Caco-2 (cell line): ENCODE measurements around the gene RNF123. TPM values are rescaled to one million over a fixed set of nuclear protein-coding genes. Genes with fewer than 3 reads are reported as not detected.

Experiments
- BruUV-seq: library from RNA; stranded (reverse); fragments of 400-500 nt; replicated peaks from 2 replicates; lab custom pipeline; 2021; lab: Mats Ljungman, UMichigan
- CTCF ChIA-PET: fragments of 300-600 bp; sonication (Branson Sonifier 250); formaldehyde crosslinking; loops from one replicate; lab custom pipeline; 2022; ENCODE audit warnings: antibody characterized with exemption; lab: Charles Lee
- POLR2A ChIA-PET: fragments of 300-600 bp; sonication (Branson Sonifier 250); formaldehyde crosslinking; loops from one replicate; lab custom pipeline; 2022; ENCODE audit warnings: antibody characterized with exemption; lab: Charles Lee
- DNase-seq, 2 experiments: peaks; one replicate each; pipeline versions ENCODE4 v3.0.0 to v3.0.0-alpha.2; 2020 to 2022
- H3K27me3 ChIP-seq: replicated peaks from 2 replicates; pipeline ENCODE4 v1.6.0; 2011; ENCODE audit warnings: low read length; ENCODE audit not compliant: control insufficient read depth, insufficient read depth
- H3K36me3 ChIP-seq: 2 replicates; pipeline ENCODE4 v1.5.1; 2011; ENCODE audit warnings: low read length; ENCODE audit not compliant: control insufficient read depth, insufficient read depth
- H3K4me1 ChIP-seq: fragments of 250-450 bp; sonication (Bioruptor Pico); 2 replicates; pipeline ENCODE4 v1.5.1; 2020; ENCODE audit warnings: mild to moderate bottlenecking
- H3K4me3 ChIP-seq: 2 replicates; pipeline ENCODE4 v1.5.1; 2011; ENCODE audit warnings: low read depth, mild to moderate bottlenecking, control low read depth, low read length
- H3K9me3 ChIP-seq: fragments of 250-450 bp; sonication (Bioruptor Pico); 2 replicates; pipeline ENCODE4 v1.5.1; 2020; ENCODE audit warnings: mild to moderate bottlenecking, moderate library complexity
- H3K27ac Mint-ChIP-seq: one replicate; pipeline ENCODE4 v1.8.0; 2022; ENCODE audit warnings: mixed read lengths; ENCODE audit not compliant: unreplicated experiment
- H3K27me3 Mint-ChIP-seq: one replicate; pipeline ENCODE4 v1.8.0; 2022; ENCODE audit warnings: mixed read lengths; ENCODE audit not compliant: insufficient read depth, unreplicated experiment
- H3K36me3 Mint-ChIP-seq: one replicate; pipeline ENCODE4 v1.8.0; 2022; ENCODE audit warnings: mild to moderate bottlenecking, mixed read lengths; ENCODE audit not compliant: insufficient read depth, unreplicated experiment
- H3K4me1 Mint-ChIP-seq: one replicate; pipeline ENCODE4 v1.8.0; 2022; ENCODE audit warnings: low read depth, mixed read lengths; ENCODE audit not compliant: unreplicated experiment
- H3K4me3 Mint-ChIP-seq: one replicate; pipeline ENCODE4 v1.8.0; 2022; ENCODE audit warnings: mild to moderate bottlenecking, moderate library complexity, mixed read lengths; ENCODE audit not compliant: unreplicated experiment
- H3K9me3 Mint-ChIP-seq: one replicate; pipeline ENCODE4 v1.8.0; 2022; ENCODE audit warnings: mixed read lengths; ENCODE audit not compliant: unreplicated experiment
- intact Hi-C: fragments of 100-400 bp; cut with micrococcal nuclease; formaldehyde crosslinking; loops from one replicate; pipeline ENCODE4 v1.10.0; 2022; ENCODE audit not compliant: unreplicated experiment
- total RNA-seq: library from RNA; stranded (reverse); gene quantifications from 2 replicates; pipeline ENCODE4 v1.2.3, GENCODE V29; 2022
- TF ChIP-seq, protein P1 (sequence below), 2 experiments: fragments of 200-600 bp in 1 of 2; IDR thresholded peaks; 1 replicate in 1 of 2; 2 replicates in 1 of 2; pipeline versions ENCODE4 v1.5.1 to v1.8.0; 2011 to 2022; ENCODE audit warnings: antibody characterized with exemption in 1 of 2, control low read depth in 1 of 2, inconsistent platforms in 1 of 2, low read depth in 1 of 2, low read length in 1 of 2, mild to moderate bottlenecking in 1 of 2, moderate library complexity in 1 of 2; ENCODE audit not compliant: insufficient read depth in 1 of 2, severe bottlenecking in 1 of 2, unreplicated experiment in 1 of 2

Gene RNF123
- total RNA-seq, 1 experiment from 2014 or later = 45.2 TPM

DNA sequence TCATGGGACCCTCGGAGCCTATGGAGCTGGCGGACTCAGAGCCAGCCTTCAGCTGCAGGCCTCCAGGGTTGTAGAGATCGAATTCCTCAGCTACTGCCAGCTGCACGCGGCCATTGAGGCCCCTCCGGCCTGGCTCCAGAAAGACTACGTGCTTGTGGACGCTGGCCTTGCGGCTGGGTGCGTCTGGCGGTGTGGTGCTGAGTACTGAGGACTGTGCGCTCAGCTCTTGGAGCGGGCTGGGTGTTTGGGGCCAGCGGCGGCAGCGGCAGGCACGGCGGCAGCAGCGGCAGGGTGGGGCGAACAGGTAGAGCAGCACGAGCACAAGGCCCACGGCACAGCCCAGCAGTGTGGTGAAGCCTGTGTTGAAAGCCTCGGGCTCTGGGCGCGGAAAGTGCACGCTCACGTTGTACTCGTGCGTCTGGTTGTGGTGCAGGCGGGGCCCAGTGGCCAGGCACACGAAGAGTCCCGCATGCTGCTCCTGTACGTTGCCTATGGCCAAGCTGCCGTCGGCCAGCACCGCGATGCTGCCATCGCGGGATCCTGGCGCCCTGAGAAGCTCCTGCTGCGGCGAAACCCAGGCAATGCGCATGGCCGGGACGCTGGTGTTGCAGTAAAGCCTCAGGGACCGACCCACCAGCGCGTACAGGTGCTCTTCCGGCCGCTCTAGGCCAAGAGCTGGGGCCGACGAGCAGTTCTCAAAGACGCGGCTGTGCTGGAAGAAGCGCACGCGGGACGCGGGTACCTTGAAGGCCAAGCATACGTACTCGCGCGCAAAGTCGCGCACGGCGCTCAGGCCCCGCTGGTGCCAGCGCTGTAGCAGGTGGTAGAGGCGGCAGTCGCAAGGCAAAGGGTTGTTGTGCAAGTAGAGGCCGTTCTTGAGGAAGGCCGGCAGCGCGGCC is 28.9 kb downstream of the RNF123 start:
- no TSS peak for BruUV-seq
- Histone ChIP-seq H3K4me3 (no peak overlapping the region), H3K4me1 (peaks cover 5% of the 10 kb centered on the region), H3K36me3 (peaks cover 1% of the 10 kb centered on the region; the same call in 1 of the 2 replicates), H3K9me3 (no peaks in the 10 kb centered on the region), H3K27me3 (no peaks in the 10 kb centered on the region)
- no peaks in the 10 kb centered on the region for H3K27me3 Mint-ChIP-seq
- peak overlapping the region; percentile 29 for H3K27ac Mint-ChIP-seq
- no peaks in the 10 kb centered on the region for H3K9me3 Mint-ChIP-seq
- intact Hi-C loops = loop anchor here (5.0 kb wide), 1 partner anchor 119 kb away; no protein-coding TSS in a partner anchor
- DNase-seq = peak in 1 of 2 experiments; percentile 35
- peak overlapping the region; percentile 77 for H3K4me3 Mint-ChIP-seq
- TF ChIP-seq, protein P1, sequence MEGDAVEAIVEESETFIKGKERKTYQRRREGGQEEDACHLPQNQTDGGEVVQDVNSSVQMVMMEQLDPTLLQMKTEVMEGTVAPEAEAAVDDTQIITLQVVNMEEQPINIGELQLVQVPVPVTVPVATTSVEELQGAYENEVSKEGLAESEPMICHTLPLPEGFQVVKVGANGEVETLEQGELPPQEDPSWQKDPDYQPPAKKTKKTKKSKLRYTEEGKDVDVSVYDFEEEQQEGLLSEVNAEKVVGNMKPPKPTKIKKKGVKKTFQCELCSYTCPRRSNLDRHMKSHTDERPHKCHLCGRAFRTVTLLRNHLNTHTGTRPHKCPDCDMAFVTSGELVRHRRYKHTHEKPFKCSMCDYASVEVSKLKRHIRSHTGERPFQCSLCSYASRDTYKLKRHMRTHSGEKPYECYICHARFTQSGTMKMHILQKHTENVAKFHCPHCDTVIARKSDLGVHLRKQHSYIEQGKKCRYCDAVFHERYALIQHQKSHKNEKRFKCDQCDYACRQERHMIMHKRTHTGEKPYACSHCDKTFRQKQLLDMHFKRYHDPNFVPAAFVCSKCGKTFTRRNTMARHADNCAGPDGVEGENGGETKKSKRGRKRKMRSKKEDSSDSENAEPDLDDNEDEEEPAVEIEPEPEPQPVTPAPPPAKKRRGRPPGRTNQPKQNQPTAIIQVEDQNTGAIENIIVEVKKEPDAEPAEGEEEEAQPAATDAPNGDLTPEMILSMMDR (IDR thresholded peaks at IDR 0.05; ENCODE audit: insufficient read depth in 1 of 2, low read depth in 1 of 2, low read length in 1 of 2, severe bottlenecking in 1 of 2, unreplicated experiment in 1 of 2) = no peak
- POLR2A ChIA-PET = no interaction called here
- CTCF ChIA-PET = interaction anchor here (0.8 to 1.9 kb wide), 2 partner anchors 15 to 179 kb away, joined by 3 to 4 read pairs; no protein-coding TSS in a partner anchor
- H3K4me1 Mint-ChIP-seq = no peaks in the 10 kb centered on the region
- peaks cover 73% of the 10 kb centered on the region for H3K36me3 Mint-ChIP-seq

DNA sequence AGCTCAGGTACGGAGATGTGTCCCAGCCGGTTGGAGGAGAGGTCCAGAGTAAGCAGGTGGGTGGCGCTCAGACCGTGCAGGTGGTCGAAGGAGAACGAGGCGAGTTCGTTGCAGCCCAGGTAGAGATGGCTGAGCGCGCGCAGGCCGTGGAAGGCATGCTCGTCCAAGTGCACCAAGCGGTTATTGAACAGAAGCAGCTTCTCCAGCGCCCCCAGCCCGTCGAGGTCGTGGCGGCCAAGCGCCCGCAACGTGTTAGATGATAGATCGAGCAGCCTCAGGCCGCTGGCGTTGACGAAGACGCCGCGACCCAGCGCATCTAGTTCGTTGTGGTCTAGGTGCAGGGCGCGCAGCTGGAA is 29.5 kb downstream of the RNF123 start:
- Histone ChIP-seq H3K4me1 (peaks cover 5% of the 10 kb centered on the region), H3K36me3 (peaks cover 1% of the 10 kb centered on the region; the same call in 1 of the 2 replicates), H3K9me3 (no peaks in the 10 kb centered on the region), H3K4me3 (peak overlapping the region; percentile 50), H3K27me3 (no peaks in the 10 kb centered on the region)
- Mint-ChIP-seq H3K4me1 (no peaks in the 10 kb centered on the region), H3K4me3 (peak overlapping the region; percentile 77), H3K36me3 (peaks cover 79% of the 10 kb centered on the region), H3K9me3 (no peaks in the 10 kb centered on the region), H3K27me3 (no peaks in the 10 kb centered on the region), H3K27ac (peak overlapping the region; percentile 29)
- TF ChIP-seq, protein P1 (IDR thresholded peaks at IDR 0.05; ENCODE audit: insufficient read depth in 1 of 2, low read depth in 1 of 2, low read length in 1 of 2, severe bottlenecking in 1 of 2, unreplicated experiment in 1 of 2) = no peak
- CTCF ChIA-PET = interaction anchor here (0.7 to 1.9 kb wide), 8 partner anchors 8 to 768 kb away, joined by 3 to 6 read pairs (median 4); partner anchors contain the start of gene INKA1
- BruUV-seq = no TSS peak
- peak in 1 of 2 experiments; percentile 40 for DNase-seq
- intact Hi-C loops = loop anchor here (5.0 kb wide), 1 partner anchor 118 kb away; no protein-coding TSS in a partner anchor
- POLR2A ChIA-PET = interaction anchor here (0.6 kb wide), 1 partner anchor 799 kb away, joined by 7 read pairs; no protein-coding TSS in a partner anchor

- POLR2A ChIA-PET = interaction anchor here (0.6 kb wide), 2 partner anchors 82 to 799 kb away, joined by 4 to 7 read pairs; no protein-coding TSS in a partner anchor
- intact Hi-C loops = loop anchor here (5.0 kb wide), 1 partner anchor 118 kb away; no protein-coding TSS in a partner anchor
- TF ChIP-seq, protein P1 (IDR thresholded peaks at IDR 0.05; ENCODE audit: insufficient read depth in 1 of 2, low read depth in 1 of 2, low read length in 1 of 2, severe bottlenecking in 1 of 2, unreplicated experiment in 1 of 2) = peak; percentile 53 to 64
Observed at GRCh38 chr3:49719214-49719884, 30.0 kb downstream of the RNF123 start, which contains the start of gene AMIGO3. Gene AMIGO3 (minus strand): TSS chr3:49719684. CDS start chr3:49719465, 219 bp downstream.

More at GRCh38 chr3:49719214-49719884, 30.0 kb downstream of the RNF123 start, which contains the start of gene AMIGO3:
- H3K9me3 ChIP-seq = no peaks in the 10 kb centered on the region
- peaks cover under 1% of the 10 kb centered on the region for H3K4me1 Mint-ChIP-seq
- H3K4me3 Mint-ChIP-seq = peak within 1 kb of the TSS; percentile 77
- H3K9me3 Mint-ChIP-seq = no peaks in the 10 kb centered on the region
- BruUV-seq = no TSS peak
- H3K36me3 ChIP-seq = peaks cover 1% of the 10 kb centered on the region; the same call in 1 of the 2 replicates
- H3K27me3 Mint-ChIP-seq = no peaks in the 10 kb centered on the region
- peak within 1 kb of the TSS; percentile 29 for H3K27ac Mint-ChIP-seq
- CTCF ChIA-PET = interaction anchor here (0.7 to 1.9 kb wide), 7 partner anchors 8 to 769 kb away, joined by 3 to 6 read pairs (median 4); partner anchors contain the start of gene INKA1
- peak; percentile 90 to 91 for DNase-seq
- H3K4me1 ChIP-seq = peaks cover 5% of the 10 kb centered on the region
- H3K4me3 ChIP-seq = peak within 1 kb of the TSS; percentile 50
- H3K27me3 ChIP-seq = no peaks in the 10 kb centered on the region
- H3K36me3 Mint-ChIP-seq = peaks cover 82% of the 10 kb centered on the region
